CD4-positive, alpha-beta T cell treated with Interleukin-21 for 1 hour (primary cell): Measurements from ENCODE around the gene SLC6A18.

ENCODE experiments used
- DNase-seq: peaks from one replicate; pipeline ENCODE4 v3.0.0-alpha.2; 2020

Gene SLC6A18

DNA sequence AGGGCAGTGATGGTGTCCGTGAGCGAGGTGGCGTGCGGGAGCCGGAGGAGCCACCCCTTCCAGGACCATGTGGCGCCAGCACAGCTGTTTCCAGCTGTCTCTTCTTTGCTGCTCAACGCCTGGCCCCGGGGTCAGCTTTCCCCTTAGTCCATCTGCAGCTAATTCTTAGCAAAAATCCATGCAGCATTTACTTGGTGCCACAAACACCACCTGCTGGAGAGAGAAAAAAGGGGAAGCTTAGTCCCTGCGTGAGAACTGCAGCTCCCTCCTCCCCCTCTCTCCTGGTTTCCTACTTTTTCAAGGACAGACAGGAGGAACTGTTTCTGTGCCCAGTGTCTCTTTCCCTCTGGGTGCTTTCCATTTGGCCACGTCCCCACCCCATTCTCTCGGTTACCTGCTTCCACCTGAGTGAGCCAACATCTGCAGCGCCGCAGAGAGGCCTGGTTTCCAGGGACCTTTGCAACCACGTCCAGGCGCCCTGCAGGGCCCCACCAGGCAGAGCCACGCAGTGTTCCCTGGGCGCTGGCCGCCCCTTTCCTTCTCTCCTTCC lies 20.4 kb upstream of the SLC6A18 start:
- DNase-seq = no peak

DNA sequence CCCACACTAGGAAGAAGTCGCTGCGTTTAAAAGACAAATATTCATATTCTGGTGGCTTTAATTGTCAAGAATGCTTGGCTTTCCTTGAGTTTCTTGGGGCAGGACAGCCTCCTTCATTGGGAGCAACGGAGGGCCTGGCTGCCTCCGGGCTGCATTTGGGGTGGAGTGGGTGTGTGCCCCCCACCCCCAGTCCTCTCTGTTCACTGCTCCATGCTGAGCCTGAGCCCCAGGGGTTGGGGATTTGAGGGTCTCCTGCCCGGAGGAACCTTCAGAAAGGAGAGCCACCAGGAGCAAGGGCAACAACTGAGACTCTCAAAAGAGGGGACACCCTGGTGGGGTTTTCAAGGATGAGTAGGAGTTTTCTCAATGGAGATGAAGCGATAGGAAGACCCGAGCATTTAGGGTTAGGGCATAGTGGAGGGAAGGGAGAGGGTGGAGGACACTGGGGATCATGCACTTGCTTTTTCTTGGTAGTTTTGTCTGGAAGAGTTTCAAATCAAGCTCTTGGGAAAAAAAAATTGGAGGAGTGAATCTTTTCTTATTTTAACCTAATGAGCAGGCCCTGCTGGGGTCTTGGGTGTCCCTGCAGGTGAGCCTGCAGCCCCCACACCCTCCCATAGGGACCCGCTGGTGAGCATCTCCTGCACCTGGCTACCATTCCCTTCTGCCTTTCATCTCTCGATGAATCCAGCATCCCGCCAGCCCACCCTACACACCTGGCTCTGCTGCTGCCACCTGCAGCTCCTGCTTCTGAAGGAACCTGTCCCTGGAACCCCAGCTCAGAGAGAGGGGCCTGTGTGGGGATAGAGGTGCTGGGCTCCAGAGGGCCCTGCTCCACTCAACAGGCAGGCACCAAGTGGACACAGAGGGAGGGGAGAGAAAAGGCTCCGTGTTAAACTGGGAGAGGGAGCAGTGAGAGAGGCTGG lies 19.7 kb upstream of the SLC6A18 start:
- DNase-seq = no peak

DNA sequence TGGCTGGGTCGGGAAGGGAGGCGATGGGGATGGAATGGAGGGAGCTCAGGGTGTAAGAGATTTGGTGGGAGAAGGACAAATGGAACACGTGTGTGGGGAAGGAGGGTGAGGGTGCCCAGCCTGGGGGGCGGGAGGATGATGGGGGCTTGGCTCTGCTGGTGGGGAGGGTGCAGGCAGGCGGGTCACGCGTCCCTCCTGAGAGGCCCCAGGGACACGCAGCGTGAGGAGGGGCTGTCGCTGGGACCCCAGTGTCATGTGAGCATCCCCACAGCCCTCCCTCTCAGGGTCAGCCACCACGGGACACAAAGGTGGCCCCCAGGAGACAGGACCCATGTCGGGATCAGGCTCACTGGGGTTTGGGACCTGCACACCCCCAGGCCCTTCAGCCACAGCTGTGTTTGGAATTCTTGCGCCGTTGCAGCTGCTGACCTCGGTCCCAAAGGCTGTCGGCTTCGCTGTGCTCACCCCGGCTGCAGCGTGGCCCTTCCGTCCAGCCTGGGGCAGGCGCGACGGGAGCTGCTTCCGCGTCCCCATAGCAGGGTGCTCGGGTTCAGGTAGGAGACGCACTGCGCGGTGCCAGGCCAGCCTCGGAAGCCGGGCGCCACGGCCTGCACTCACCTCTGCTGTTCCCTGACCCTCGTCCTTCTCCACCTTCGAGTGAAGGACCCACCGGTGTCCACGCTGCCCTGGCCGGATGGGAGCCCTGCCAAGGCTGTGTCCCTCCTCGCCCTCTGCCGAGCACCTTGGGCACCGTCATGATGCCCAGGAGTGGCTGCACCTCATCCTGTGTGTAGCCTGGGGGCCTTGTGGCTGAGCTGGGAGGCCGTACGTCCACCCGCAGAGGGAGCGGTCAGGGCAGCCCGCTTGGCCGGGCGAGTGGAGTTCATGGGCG lies 18.4 kb upstream of the SLC6A18 start:
- no peak for DNase-seq

DNA sequence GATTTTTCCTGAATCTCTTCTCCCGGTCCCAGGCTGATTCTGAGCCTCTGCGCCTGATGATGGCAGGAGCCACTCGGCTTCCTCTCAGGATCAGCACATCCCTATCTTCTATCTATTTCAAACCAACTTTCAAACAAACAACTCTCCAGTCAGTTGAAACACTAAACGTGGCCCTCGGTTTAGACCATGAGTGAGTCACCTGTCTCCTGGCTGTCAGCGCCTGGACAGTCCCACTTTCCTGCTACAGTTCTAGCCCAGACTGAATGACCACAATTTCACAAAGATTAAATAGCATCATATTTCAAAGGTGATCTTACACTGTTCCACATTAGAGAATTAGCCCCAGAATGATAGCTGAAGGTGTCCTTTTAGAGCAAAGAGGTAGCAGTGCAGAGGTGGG lies 17.6 kb upstream of the SLC6A18 start:
- no peak for DNase-seq

DNA sequence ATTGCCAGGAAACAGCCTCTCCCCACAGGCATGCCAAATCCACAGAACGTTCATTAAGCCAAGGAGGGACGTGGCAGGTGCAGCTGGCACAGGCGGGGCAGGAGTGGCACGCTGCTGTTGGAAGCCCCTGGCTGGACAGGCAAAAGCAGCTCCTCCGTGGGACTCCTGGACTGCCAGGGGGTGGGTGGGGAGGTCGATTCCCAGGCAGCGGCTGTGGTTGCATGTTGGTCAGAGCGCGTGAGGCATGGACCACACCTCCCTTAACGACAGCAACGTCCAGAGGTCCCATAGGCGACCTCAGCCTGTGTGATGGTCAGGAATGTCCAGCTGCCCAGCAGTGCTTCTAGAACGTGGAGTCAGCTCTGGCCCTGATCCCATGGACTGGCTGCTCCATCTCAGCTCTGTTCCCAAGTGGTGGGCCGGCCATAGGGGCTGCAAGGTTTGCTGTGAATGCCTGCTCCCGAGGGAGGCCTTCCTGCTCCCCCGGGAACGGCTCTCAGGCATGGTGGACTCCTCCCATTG lies 16.9 kb upstream of the SLC6A18 start:
- no peak for DNase-seq

DNA sequence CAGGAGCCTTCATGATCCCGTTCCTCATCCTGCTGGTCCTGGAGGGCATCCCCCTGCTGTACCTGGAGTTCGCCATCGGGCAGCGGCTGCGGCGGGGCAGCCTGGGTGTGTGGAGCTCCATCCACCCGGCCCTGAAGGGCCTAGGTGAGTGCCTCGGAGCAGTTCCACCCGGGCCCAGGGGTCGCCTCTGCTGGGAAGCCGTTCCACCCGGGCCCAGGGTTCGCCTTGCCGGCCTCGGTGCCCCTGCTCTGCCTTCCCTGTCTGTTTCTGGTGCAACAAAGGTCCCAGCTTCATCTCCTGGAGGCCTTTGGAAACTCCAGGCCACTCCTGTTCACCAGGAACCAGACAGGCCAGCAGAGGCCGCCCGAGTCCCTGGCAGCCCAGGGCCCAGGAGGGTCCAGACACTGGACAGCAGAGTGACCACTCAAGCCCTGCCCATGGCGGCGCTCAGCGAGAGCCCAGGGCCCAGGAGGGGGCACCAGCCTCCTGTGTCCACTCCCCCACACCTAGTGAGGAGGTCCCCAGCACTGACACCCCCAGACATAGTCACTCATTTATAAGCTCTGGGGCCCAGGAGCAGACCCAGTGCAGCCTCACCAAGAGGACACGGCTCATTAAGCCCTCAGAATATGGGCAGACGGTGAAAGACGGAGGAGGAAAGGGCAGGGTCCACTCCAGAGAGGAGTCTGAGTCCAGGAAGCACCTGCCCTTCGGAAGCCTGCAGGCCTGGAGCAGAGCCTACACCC lies 16.3 kb upstream of the SLC6A18 start:
- DNase-seq = no peak

DNA sequence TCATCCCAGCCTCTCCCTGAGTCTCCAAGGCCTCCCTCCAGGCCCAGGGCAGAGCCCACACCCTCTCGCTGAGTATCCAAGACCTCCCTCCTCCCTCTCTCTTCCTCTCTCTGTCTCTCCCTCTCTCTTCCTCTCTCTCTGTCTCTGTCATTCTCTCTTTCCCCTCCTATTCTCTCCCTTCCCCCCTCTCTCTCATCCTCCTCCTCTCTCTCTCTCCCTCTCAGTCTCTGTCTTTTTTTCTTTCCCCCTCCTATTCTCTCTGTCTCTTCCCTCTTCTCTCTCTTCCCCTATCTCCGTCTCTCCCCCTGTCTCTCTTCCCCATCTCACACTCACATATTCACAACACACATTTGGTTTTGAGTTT lies 15.7 kb upstream of the SLC6A18 start:
- DNase-seq = no peak

DNA sequence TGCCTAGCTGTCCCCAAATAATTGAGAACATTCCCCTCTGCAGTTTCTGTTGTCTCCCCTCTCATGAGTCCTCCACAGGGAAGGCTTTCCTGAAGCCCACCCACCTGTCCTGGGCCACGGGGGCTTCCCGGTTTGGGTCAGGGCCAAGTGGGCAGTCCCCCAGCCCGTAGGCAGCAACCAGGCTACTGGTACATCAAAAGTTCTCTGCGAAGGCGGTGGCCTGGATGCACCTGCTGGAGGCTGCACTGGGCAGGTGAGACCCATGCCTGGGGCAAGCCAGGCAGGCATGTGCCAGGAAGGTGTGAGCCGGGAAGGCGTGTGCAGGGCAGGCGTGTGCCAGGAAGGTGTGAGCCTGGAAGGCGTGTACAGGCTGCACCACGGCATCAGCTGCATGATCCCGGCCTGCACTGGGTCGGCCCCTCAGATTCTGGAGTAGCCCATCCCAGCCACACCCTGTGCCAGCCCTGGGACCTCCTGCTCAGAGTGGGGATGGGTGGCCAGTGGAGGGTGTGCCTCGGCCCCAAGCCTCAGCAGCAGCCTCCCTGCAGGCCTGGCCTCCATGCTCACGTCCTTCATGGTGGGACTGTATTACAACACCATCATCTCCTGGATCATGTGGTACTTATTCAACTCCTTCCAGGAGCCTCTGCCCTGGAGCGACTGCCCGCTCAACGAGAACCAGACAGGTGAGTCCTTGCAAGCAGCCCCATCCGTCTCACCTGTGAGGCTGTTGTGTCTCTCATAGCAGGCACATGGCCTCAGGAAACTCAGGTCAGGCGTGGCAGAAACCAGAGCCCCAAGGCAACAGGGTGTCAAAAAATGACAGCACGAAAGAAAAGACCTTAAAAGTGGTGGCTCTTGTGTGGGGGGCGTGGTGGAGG lies 15.0 kb upstream of the SLC6A18 start:
- DNase-seq = no peak

DNA sequence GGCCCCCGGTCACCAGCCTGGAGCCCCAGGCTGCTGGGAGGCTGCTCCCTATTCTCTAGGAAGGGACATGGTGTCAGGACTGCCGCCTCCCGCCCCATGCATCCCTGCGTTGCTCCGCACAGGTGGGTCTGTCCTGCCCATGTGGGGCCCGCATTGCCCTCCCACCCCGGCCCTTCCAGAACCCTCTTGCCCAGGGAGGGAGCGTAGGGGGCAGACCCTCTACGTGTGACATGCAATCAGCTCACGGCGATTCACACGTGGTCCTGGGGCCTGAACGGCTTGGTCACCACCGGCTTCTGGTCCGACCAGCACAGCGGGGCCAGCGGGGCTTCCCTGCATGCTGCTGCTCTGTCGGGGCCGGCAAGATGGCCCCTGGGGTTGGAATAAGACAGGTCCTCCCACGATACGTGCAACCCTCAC lies 14.3 kb upstream of the SLC6A18 start:
- no peak for DNase-seq

DNA sequence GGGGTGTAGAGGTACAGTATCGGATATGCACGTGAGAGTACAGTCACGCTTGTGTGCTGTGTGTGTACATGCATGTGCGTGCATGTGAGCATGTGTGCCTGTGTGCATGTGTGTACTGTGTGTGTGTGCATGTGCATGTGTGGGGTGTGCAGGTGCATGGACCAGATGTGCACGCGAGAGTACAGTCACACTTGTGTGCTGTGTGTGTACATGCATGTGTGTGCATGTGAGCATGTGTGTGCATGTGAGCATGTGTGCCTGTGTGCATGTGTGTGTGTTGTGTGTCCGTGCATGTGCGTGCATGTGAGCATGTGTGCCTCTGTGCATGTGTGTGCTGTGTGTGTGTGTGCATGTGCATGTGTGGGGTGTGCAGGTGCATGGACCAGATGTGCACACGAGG lies 13.5 kb upstream of the SLC6A18 start:
- DNase-seq = no peak

DNA sequence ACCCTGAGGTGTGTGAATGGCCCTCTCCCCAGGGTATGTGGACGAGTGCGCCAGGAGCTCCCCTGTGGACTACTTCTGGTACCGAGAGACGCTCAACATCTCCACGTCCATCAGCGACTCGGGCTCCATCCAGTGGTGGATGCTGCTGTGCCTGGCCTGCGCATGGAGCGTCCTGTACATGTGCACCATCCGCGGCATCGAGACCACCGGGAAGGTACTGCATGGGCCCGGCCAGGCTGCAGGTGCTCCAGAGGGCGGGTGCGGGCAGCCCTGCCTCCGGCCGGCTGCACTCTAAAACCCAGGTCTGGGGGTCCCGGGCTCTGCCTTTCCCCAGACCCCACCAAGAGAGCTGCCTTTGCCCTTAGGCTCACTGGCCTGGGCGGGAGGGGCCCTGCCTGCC lies 12.9 kb upstream of the SLC6A18 start:
- DNase-seq = no peak

DNA sequence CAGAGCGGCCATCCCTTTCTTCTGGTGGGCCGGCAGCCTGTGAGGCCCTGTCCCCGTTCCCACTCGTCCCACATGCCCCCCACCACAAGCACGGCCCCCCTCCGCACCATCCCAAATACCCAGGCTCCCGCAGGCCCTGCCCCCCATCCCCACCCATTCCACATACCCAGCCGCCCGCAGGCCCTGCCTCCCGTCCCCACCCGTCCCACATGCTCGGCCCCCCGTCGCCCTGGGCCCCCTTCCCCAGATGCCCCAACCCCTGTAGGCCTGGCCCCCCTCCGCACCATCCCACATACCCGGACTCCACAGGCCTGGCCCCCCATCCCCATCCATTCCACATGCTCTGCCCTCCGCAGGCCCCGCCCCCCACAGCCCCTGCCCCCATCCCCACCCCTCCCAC lies 12.3 kb upstream of the SLC6A18 start:
- no peak for DNase-seq

DNA sequence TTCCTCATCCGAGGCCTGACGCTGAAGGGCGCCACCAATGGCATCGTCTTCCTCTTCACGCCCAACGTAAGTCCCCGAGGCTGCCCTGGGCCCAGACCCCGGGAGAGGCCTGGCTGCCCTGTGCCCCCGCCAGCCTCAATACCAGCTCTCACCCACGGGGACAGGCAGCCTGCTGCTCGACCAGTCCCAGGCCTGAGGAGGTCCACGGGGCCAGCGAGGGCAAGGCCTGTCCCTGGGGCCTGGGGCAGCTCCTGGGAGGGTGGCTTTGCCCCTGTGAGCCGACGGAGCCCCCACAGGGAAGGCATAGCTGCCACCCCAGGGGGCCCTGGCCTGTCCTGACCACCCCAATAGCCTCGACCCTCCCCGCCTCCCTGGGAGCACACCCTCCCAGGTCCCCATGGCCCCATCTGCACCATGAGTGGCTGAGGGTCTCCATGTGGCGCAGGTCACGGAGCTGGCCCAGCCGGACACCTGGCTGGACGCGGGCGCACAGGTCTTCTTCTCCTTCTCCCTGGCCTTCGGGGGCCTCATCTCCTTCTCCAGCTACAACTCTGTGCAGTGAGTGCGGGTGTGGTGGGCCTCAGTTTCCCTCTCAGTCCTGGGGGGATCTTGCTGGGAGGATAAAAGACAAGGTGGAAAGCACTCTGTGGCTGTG lies 11.5 kb upstream of the SLC6A18 start:
- DNase-seq = no peak

DNA sequence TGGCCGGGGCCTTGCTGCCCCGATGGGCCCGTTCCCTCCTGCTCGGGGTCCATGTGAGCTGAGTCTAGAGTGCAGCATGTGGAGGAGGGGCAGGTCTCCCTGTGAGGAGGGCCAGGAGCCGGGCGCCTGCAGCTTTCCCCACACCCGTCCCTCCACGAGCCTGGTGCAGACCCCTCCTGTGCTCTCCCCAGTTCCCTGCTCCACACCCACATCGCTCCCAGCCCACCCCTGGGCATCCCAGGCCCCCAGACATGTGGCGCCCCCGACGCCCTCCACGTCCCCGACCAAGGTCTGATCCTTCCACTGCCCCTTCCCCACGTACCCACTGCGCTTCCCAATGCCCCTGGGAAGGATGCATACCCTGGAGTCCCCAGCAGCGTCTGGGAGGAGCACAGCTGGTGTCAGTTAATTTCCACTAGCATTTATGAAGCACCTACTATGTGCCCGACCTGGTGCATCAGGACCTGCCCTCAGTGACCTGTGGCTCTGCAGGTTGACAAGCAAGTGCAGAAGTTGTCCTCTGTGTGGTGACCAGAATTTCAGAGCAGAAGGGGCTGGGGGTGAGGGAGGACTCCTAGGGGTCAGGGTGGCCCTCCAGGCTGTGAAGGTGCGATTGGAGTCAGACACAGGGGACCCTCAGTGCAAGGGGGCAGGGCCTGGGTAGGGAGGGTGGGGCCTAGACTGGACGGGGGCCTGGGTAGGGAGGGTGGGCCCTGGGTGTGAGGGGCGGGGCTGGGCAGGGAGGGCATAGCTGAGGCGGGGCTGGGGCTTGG lies 10.8 kb upstream of the SLC6A18 start:
- DNase-seq = no peak

DNA sequence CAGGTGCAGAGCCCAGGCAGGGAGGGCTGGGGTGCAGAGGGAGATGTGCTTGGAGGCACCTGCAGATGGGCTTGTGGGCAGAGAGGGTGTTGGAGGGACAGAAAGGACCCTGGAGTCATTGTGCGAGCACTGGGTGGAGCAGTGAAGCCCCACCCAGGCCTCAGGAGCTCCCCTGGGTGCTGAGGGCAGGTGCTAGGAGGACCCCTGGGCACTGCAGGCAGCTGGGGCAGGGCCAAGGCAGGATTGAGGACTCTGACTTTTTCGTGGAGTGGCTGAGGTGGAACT lies 10.3 kb upstream of the SLC6A18 start:
- DNase-seq = no peak

DNA sequence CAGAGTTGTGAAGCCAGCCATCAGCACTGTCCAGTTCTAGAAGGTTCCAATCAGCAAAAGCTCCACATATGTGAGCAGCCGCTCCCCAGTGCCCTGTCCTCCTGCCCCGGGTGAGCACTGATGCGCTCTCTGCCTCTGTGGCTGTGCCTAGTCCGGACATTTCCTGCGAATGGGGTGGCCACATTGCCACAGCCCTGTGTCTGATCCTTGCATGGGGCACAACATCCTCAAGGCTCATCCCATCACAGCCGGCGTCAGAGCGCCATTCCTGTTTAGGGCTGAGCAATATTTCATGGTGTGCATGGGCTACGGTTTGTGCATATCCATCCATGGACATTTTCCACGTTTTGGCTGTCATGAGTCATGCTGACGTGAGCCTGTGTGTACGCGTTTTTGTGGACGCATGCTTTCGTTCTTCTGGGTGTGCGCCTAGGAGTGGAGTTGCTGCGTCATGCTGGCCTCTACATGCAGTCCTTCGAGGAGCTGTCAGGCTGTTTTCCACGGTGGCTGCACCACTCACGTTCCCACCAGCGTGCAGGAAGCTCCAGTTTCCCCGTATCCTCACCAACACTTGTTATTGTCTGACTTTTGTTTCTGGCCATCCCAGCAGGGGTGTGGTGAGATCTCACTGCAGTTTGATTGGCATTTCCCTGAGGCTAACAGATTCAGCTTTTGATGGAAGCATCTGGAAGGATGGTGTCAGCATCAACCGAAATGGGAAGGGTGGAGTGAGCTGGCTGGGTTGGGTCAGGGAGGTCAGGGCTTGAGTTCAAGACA lies 9.7 kb upstream of the SLC6A18 start:
- no peak for DNase-seq

DNA sequence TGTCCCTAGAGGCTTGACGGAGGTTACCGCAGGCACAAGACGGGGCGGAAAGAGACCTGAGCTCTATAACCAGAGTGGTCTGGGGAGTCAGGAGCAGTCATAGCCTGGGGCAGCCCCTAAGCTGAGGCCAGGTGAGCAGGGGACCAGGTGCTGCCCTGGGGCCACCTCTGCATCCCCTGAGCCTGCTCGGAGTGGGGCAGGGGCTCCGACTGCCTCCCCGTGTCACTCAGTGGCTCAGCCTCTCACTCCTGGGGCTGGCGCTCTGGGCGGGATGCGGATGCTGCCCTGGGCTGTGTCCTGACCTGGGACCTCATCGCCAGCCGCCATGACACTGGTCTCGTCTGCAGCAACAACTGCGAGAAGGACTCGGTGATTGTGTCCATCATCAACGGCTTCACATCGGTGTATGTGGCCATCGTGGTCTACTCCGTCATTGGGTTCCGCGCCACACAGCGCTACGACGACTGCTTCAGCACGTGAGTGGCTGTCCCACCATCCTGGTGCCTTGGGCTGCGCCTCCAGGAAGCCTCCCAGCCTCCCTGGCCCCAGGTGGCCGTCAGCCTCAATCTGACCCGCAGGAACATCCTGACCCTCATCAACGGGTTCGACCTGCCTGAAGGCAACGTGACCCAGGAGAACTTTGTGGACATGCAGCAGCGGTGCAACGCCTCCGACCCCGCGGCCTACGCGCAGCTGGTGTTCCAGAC lies 8.8 kb upstream of the SLC6A18 start:
- DNase-seq = no peak

DNA sequence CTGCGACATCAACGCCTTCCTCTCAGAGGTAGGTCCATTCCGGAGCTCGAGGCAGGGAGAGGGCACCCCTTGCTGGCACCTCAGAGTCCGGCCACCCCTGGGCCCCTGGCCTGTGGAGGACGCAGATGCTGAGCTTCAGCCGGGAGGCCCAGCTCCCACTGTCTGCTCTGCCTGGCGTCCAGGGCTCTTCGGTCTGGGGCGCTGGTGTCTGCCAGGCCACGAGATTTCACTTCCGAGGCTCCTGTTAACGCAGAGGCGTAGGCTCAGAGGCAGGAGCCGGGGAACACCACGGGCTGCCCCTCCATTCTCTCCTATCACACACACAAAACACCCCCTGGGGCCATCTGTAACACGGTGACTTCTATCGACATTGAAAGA lies 8.3 kb upstream of the SLC6A18 start:
- DNase-seq = no peak

DNA sequence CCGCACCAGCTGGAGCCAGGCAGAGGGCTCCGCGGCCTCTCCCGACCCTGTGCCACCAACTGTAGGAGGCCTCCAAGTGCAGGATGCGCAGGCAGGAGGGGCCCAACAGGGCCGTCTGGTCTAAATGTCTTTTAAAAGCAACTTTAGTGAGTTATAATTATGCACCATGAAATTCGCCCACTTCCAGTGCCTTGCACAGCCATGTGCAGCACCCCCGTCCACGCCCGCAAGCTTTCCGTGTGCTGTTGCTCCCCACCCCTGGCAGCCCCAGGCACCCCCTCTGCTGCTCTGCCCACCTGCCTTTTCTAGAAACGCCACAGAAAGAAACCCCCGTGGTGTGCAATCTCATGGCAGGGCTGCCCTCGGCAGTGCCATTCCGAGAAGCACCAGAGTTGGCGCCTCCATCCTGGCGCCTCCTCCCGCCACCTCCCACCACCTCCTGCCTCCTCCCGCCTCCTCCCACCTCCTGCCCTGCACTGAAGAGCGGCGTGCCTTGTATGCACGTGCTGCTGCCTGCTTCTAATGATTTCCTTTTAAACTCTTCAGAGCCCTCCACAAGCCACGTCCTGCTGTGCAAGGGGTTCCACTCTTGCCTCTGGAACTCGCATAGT lies 7.5 kb upstream of the SLC6A18 start:
- DNase-seq = no peak
